C4-2B (cell line): Measurements from ENCODE around the gene NRXN3.

ENCODE experiments used
- ZFX ChIP-seq: fragments of 450-650 bp; IDR thresholded peaks from 2 replicates; pipeline ENCODE4 v1.6.1; 2017
- TF ChIP-seq, protein P1 (sequence below): fragments of 450-650 bp; conservative IDR thresholded peaks from 2 replicates; pipeline ENCODE4 v1.5.1; 2017; ENCODE audit warnings: mild to moderate bottlenecking

DNA sequence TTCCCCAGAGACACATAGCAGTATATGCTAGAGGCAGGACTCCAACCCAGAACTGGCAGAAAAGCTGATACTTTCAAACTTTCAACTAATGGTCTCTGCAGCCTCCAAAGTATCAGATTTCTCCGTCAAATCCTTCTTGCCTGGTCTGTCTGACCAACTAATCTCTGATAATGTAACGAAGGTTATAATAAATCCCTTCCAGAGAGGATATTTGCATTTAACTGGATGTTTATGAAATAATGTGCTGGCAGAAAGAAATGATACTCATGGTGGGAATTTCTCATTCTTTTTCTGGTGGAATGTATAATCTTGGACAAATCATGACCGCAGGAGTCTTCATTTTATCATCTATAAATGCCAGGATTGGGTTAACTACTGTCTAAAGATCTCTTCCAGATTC, 1180.8 kb downstream of the NRXN3 start:
- TF ChIP-seq, protein P1, sequence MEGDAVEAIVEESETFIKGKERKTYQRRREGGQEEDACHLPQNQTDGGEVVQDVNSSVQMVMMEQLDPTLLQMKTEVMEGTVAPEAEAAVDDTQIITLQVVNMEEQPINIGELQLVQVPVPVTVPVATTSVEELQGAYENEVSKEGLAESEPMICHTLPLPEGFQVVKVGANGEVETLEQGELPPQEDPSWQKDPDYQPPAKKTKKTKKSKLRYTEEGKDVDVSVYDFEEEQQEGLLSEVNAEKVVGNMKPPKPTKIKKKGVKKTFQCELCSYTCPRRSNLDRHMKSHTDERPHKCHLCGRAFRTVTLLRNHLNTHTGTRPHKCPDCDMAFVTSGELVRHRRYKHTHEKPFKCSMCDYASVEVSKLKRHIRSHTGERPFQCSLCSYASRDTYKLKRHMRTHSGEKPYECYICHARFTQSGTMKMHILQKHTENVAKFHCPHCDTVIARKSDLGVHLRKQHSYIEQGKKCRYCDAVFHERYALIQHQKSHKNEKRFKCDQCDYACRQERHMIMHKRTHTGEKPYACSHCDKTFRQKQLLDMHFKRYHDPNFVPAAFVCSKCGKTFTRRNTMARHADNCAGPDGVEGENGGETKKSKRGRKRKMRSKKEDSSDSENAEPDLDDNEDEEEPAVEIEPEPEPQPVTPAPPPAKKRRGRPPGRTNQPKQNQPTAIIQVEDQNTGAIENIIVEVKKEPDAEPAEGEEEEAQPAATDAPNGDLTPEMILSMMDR: no peak
- no peak for TF ChIP-seq ZFX
